B cell (primary cell): ENCODE results near the gene ADAM11. TPM values are rescaled to one million over a fixed set of nuclear protein-coding genes. Genes with fewer than 3 reads are reported as not detected.

Experiments
- ATAC-seq: fragments of 200-7000 bp; cut with Tn5 transposase; one replicate; pipeline ENCODE4 v1.10.0; 2021; ENCODE audit warnings: low read depth, mild to moderate bottlenecking, moderate number of reproducible peaks, moderate library complexity
- CTCF ChIA-PET: fragments of 350-600 bp; sonication (Branson Sonifier 250); formaldehyde crosslinking; loops from one replicate; lab custom pipeline; 2021; ENCODE audit warnings: antibody characterized with exemption, inconsistent platforms; lab: Charles Lee
- POLR2A ChIA-PET: fragments of 350-600 bp; sonication (Branson Sonifier 250); formaldehyde crosslinking; loops from one replicate; lab custom pipeline; 2021; ENCODE audit warnings: antibody characterized with exemption; lab: Charles Lee
- DNase-seq: peaks from one replicate; pipeline ENCODE4 v3.0.0; 2013
- H2AFZ ChIP-seq: 2 replicates; pipeline ENCODE4 v1.6.1; 2012; ENCODE audit warnings: mild to moderate bottlenecking, low read depth, low read length; ENCODE audit not compliant: insufficient read depth, poor library complexity, severe bottlenecking
- H3K27ac ChIP-seq, 2 donors: 1 replicate in 1 of 2; 2 replicates in 1 of 2; pipeline ENCODE4 v1.5.1; 2012 to 2013; ENCODE audit warnings: low read length in 2 of 2, mild to moderate bottlenecking in 2 of 2, moderate library complexity in 1 of 2
- H3K27me3 ChIP-seq, 4 experiments: fragments of 200-600 bp in 1 of 4; sonication (generic) in 1 of 4; replicated peaks in 1 of 4; 1 replicate in 2 of 4; 2 replicates in 2 of 4; pipeline versions ENCODE4 v1.6.1 to v1.7.0; 2013 to 2016; ENCODE audit warnings: low read length in 3 of 4, mild to moderate bottlenecking in 2 of 4, mixed read lengths in 1 of 4, moderate library complexity in 1 of 4; ENCODE audit not compliant: insufficient read depth in 4 of 4, control insufficient read depth in 3 of 4; ENCODE audit errors: control extremely low read depth in 1 of 4
- H3K36me3 ChIP-seq, 2 experiments: replicated peaks in 1 of 2; 1 replicate in 1 of 2; 2 replicates in 1 of 2; pipeline versions ENCODE4 v1.6.1 to v1.7.1; 2013; ENCODE audit warnings: low read length in 1 of 2; ENCODE audit not compliant: insufficient read depth in 2 of 2, control insufficient read depth in 1 of 2; ENCODE audit errors: control extremely low read depth in 1 of 2, extremely low read depth in 1 of 2
- H3K4me1 ChIP-seq, 2 donors: fragments of 200-600 bp in 1 of 2; sonication (generic) in 1 of 2; 1 replicate in 1 of 2; 2 replicates in 1 of 2; pipeline versions ENCODE4 v1.5.1 to v1.6.1; 2013 to 2017; ENCODE audit warnings: low read length in 2 of 2; ENCODE audit not compliant: control insufficient read depth in 2 of 2, insufficient read depth in 2 of 2
- H3K4me2 ChIP-seq: replicated peaks from 2 replicates; pipeline ENCODE3; 2012; ENCODE audit warnings: mild to moderate bottlenecking, low read depth, low read length; ENCODE audit not compliant: poor library complexity, severe bottlenecking
- H3K4me3 ChIP-seq, 5 experiments: fragments of 200-600 bp in 1 of 5; sonication (generic) in 1 of 5; 1 replicate in 3 of 5; 2 replicates in 2 of 5; pipeline versions ENCODE4 v1.5.1 to v1.7.0; 2011 to 2016; ENCODE audit warnings: low read length in 4 of 5, mild to moderate bottlenecking in 4 of 5, low read depth in 2 of 5, control low read depth in 1 of 5, moderate library complexity in 1 of 5; ENCODE audit not compliant: insufficient read depth in 1 of 5; ENCODE audit errors: control extremely low read depth in 1 of 5, extremely low read depth in 1 of 5
- H3K79me2 ChIP-seq: fragments of 200-600 bp; sonication (generic); one replicate; pipeline ENCODE4 v1.6.0; 2016; ENCODE audit warnings: low read length; ENCODE audit not compliant: control insufficient read depth, insufficient read depth
- H3K9ac ChIP-seq: fragments of 200-600 bp; sonication (generic); 2 replicates; pipeline ENCODE4 v1.6.1; 2017; ENCODE audit warnings: mild to moderate bottlenecking, low read length, moderate library complexity
- H3K9me3 ChIP-seq, 3 donors: one replicate each; pipeline versions ENCODE4 v1.6.1 to v1.7.1; 2013; ENCODE audit warnings: low read length in 2 of 3; ENCODE audit not compliant: control insufficient read depth in 2 of 3, insufficient read depth in 1 of 3; ENCODE audit errors: control extremely low read depth in 1 of 3
- H4K20me1 ChIP-seq: 2 replicates; pipeline ENCODE4 v1.6.0; 2012; ENCODE audit warnings: mild to moderate bottlenecking, low read length; ENCODE audit not compliant: insufficient read depth, control insufficient read depth, poor library complexity, severe bottlenecking
- H3K27ac Mint-ChIP-seq: one replicate; pipeline ENCODE4 v1.8.0; 2021; ENCODE audit warnings: mixed read lengths
- H3K27me3 Mint-ChIP-seq: one replicate; pipeline ENCODE4 v1.8.0; 2021; ENCODE audit warnings: mixed read lengths
- H3K4me1 Mint-ChIP-seq: one replicate; pipeline ENCODE4 v1.8.0; 2021; ENCODE audit warnings: mixed read lengths
- H3K4me3 Mint-ChIP-seq: one replicate; pipeline ENCODE4 v1.8.0; 2021; ENCODE audit warnings: mixed read lengths
- H3K9me3 Mint-ChIP-seq: one replicate; pipeline ENCODE4 v1.8.0; 2022; ENCODE audit warnings: mixed read lengths; ENCODE audit not compliant: insufficient read depth
- CTCF ChIP-seq: fragments of 200-600 bp; IDR thresholded peaks from one replicate; pipeline ENCODE4 v1.8.0; 2022; ENCODE audit warnings: antibody characterized with exemption, mild to moderate bottlenecking
- EZH2 ChIP-seq: IDR thresholded peaks from 2 replicates; pipeline ENCODE4 v1.6.1; 2012; ENCODE audit warnings: borderline replicate concordance, low read depth, mild to moderate bottlenecking, moderate library complexity, low read length; ENCODE audit not compliant: insufficient read depth, poor library complexity, severe bottlenecking
- WGBS: methylation state at CpG from one replicate; pipeline ENCODE4 v1.1.5; 2013; ENCODE audit warnings: missing lambda C conversion rate; ENCODE audit not compliant: insufficient coverage; 5-methylcytosine and 5-hydroxymethylcytosine counted together
- intact Hi-C: fragments of 100-400 bp; cut with micrococcal nuclease; formaldehyde crosslinking; loops from one replicate; pipeline ENCODE4 v1.10.0; 2022
- polyA plus RNA-seq: library from polyadenylated mRNA; depleted of rRNA; stranded (reverse); fragments of >200 nt; gene quantifications from 2 replicates; pipeline ENCODE4 v1.2.3, GENCODE V29; 2012
- total RNA-seq, 2 donors: library from RNA; stranded (reverse); fragments of 120-200 nt in 1 of 2; gene quantifications; 1 replicate in 1 of 2; 2 replicates in 1 of 2; pipeline versions ENCODE4 v1.2.3 to v1.2.4, GENCODE V29; 2013 to 2022

Gene ADAM11
- total and polyA plus RNA-seq, 2 donors (not counting 1 experiment from before 2014, with no cell fraction given): 0.39 to 1.00 TPM

DNA sequence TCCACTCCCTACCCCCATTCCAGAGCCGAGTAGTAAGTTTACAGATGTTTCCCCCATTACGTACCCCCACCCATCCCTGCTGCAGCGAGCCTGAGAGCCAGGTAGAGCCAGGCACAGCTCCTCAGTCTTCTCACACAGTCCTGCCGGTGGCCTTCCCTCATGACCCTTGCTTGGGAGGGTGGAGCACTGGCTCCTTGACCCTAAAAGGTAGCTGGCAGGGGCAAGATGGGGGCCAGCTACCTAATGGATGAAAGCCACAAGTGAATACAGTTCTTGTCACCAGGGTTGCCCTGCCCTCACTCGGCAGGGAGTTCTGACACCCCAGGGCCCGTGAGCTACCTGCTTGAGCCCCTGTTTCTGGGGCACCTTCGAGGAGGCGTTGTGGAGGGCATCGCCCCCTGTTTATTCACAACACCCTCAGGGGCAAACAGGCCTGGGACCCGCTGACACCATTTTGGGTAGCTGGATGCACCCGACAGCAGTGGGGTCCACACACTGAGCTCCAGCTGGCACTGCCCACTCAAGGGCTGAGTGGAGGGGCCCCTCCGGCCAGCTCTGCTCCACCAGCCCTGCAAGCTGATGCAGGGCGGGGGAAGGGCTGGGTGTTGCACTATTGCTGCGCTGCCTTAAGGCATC lies 22.2 kb downstream of the ADAM11 start:
- POLR2A ChIA-PET: no interaction called here

More for the DNA sequence above, 22.2 kb downstream of the ADAM11 start:
- no peak overlapping the region for H3K27ac Mint-ChIP-seq
- Histone ChIP-seq H3K9me3 (peaks cover 0 to 8% (median 0%) of the 10 kb centered on the region in 3 donors), H3K4me3 (no peak overlapping the region), H2AFZ (no peak overlapping the region), H3K79me2 (no peaks in the 10 kb centered on the region), H3K36me3 (no peaks in the 10 kb centered on the region), H3K27me3 (peaks cover 0 to 35% (median 4%) of the 10 kb centered on the region in 4 experiments), H3K4me2 (no peak overlapping the region), H4K20me1 (no peaks in the 10 kb centered on the region), H3K4me1 (peaks cover 16 to 17% of the 10 kb centered on the region in 2 donors), H3K27ac (no peak overlapping the region), H3K9ac (no peak overlapping the region)
- H3K27me3 Mint-ChIP-seq: peaks cover 4% of the 10 kb centered on the region
- DNase-seq (no peak), ATAC-seq (no peak)
- TF ChIP-seq CTCF (no peak), EZH2 (no peak)
- peaks cover 15% of the 10 kb centered on the region for H3K4me1 Mint-ChIP-seq
- no peaks in the 10 kb centered on the region for H3K9me3 Mint-ChIP-seq
- intact Hi-C loops: no loop called here
- WGBS: 90% methylated on average over 14 of the region's 14 CpGs
- CTCF ChIA-PET: interaction anchor here (0.9 to 2.7 kb wide), 10 partner anchors 13 to 497 kb away, joined by 3 to 15 read pairs (median 5); partner anchors contain the start of gene ACBD4
- no peak overlapping the region for H3K4me3 Mint-ChIP-seq
